HS-27A (cell line): ENCODE data around the gene PRKRIP1.
A peak's percentile ranks its signal among the peaks of the same experiment; 100 is the strongest.
"Not testable (repeated sequence)": the region's sequence is repeated elsewhere in the genome, so short reads cannot be mapped to it uniquely, and the experiment has no call there.

Experiments
- DNase-seq: peaks from one replicate; pipeline ENCODE4 v3.0.0-alpha.2; 2012; ENCODE audit warnings: low read depth, missing footprints

The PRKRIP1 gene

GRCh38 chr7:102457352-102457924, 61.3 kb downstream of the PRKRIP1 start:
- no peak for DNase-seq

- DNase-seq = no peak
Measured at GRCh38 chr7:102459221-102459844, 63.2 kb downstream of the PRKRIP1 start.

- DNase-seq = no peak
Measured at GRCh38 chr7:102460467-102460866, 64.3 kb downstream of the PRKRIP1 start.

GRCh38 chr7:102463841-102464576, 67.8 kb downstream of the PRKRIP1 start:
- DNase-seq = no peak

- peak; percentile 60 for DNase-seq
Measured at GRCh38 chr7:102464577-102465280, 68.6 kb downstream of the PRKRIP1 start, which contains the start of the genes ALKBH4 and LRWD1. Gene ALKBH4, minus strand, starts transcription at chr7:102464863. Its CDS starts 27 bp downstream, at chr7:102464836. Gene LRWD1, plus strand, starts transcription at chr7:102464984. Its CDS starts 97 bp downstream, at chr7:102465081.

GRCh38 chr7:102466097-102466496, 69.9 kb downstream of the PRKRIP1 start:
- no peak for DNase-seq

GRCh38 chr7:102467581-102468477, 71.7 kb downstream of the PRKRIP1 start:
- DNase-seq = no peak

- DNase-seq = no peak
Measured at GRCh38 chr7:102468478-102469350, 72.6 kb downstream of the PRKRIP1 start.

- no peak for DNase-seq
Measured at GRCh38 chr7:102469351-102469971, 73.3 kb downstream of the PRKRIP1 start.

- no peak for DNase-seq
Measured at GRCh38 chr7:102469972-102470825, 74.0 kb downstream of the PRKRIP1 start.

- DNase-seq = no peak
Measured at GRCh38 chr7:102471791-102472125, 75.6 kb downstream of the PRKRIP1 start.

GRCh38 chr7:102472126-102473041, 76.2 kb downstream of the PRKRIP1 start:
- no peak for DNase-seq

GRCh38 chr7:102473271-102473991, 77.3 kb downstream of the PRKRIP1 start:
- no peak for DNase-seq

GRCh38 chr7:102474116-102474515, 78.0 kb downstream of the PRKRIP1 start:
- not testable (repeated sequence) for DNase-seq

- not testable (repeated sequence) for DNase-seq
Measured at GRCh38 chr7:102474736-102475435, 78.7 kb downstream of the PRKRIP1 start.
